ENCODE data around the gene RXRA. TPM values are rescaled to one million over a fixed set of nuclear protein-coding genes. Genes with fewer than 3 reads are reported as not detected.

The RXRA gene
- total RNA-seq, 1 donor from 2014 or later, result 85.7 TPM

GRCh38 chr9:134406366-134407120, 80.3 kb downstream of the RXRA start:
- intact Hi-C loops (cut with DNase I), result no loop called here
- peak overlapping the region; percentile 76 for H3K27ac ChIP-seq
- peaks cover 96% of the 10 kb centered on the region for H3K4me1 ChIP-seq
- ATAC-seq (no peak), DNase-seq (no peak)
- no peaks in the 10 kb centered on the region for H3K9me3 ChIP-seq
- TF ChIP-seq CTCF (IDR thresholded peaks at IDR 0.05), result no peak
- peak overlapping the region; percentile 37 for H3K4me3 ChIP-seq
- peaks cover 31% of the 10 kb centered on the region for H3K36me3 ChIP-seq
- no peaks in the 10 kb centered on the region for H3K27me3 ChIP-seq (ENCODE audit: low read depth)

- H3K9me3 ChIP-seq, result no peaks in the 10 kb centered on the region
- intact Hi-C loops (cut with DNase I), result no loop called here
- H3K36me3 ChIP-seq, result peaks cover 28% of the 10 kb centered on the region
- H3K27me3 ChIP-seq (ENCODE audit: low read depth), result no peaks in the 10 kb centered on the region
- ATAC-seq, result peak; percentile 82 to 87
- no peak for TF ChIP-seq CTCF (IDR thresholded peaks at IDR 0.05)
- peak; percentile 94 for DNase-seq
- H3K4me3 ChIP-seq, result peak overlapping the region; percentile 37
- peaks cover 100% of the 10 kb centered on the region for H3K4me1 ChIP-seq
- H3K27ac ChIP-seq, result peak overlapping the region; percentile 76
Observed at GRCh38 chr9:134407121-134407779, 81.0 kb downstream of the RXRA start.

- H3K36me3 ChIP-seq, result peaks cover 28% of the 10 kb centered on the region
- no peak overlapping the region for H3K4me3 ChIP-seq
- H3K4me1 ChIP-seq, result peaks cover 100% of the 10 kb centered on the region
- intact Hi-C loops (cut with DNase I), result no loop called here
- TF ChIP-seq CTCF (IDR thresholded peaks at IDR 0.05), result no peak
- no peak for DNase-seq
- H3K27me3 ChIP-seq (ENCODE audit: low read depth), result no peaks in the 10 kb centered on the region
- ATAC-seq, result no peak
- no peaks in the 10 kb centered on the region for H3K9me3 ChIP-seq
- peak overlapping the region; percentile 76 for H3K27ac ChIP-seq
Observed at GRCh38 chr9:134408389-134408788, 82.1 kb downstream of the RXRA start.

- H3K27me3 ChIP-seq (ENCODE audit: low read depth), result no peaks in the 10 kb centered on the region
Observed at GRCh38 chr9:134408939-134409737, 82.9 kb downstream of the RXRA start.

More at GRCh38 chr9:134408939-134409737, 82.9 kb downstream of the RXRA start:
- Histone ChIP-seq H3K36me3 (peaks cover 32% of the 10 kb centered on the region), H3K4me3 (no peak overlapping the region), H3K9me3 (no peaks in the 10 kb centered on the region), H3K4me1 (peaks cover 100% of the 10 kb centered on the region), H3K27ac (peak overlapping the region; percentile 76)
- no peak for TF ChIP-seq CTCF (IDR thresholded peaks at IDR 0.05)
- no peak for ATAC-seq
- no peak for DNase-seq
- intact Hi-C loops (cut with DNase I), result no loop called here

All from lower lobe of right lung (tissue), 2 donors.